Keratinocyte (primary cell): ENCODE measurements around the gene EFHD1.

Experiments used
- EZH2 ChIP-seq: IDR thresholded peaks from one replicate; pipeline ENCODE4 v1.6.1; 2012; ENCODE audit warnings: inconsistent platforms, mild to moderate bottlenecking, low read length, moderate library complexity
- TF ChIP-seq, protein P1 (sequence below), 3 experiments: IDR thresholded peaks in 1 of 3; conservative IDR thresholded peaks in 1 of 3; optimal IDR thresholded peaks in 1 of 3; 2 replicates in 2 of 3; 3 replicates in 1 of 3; pipeline versions ENCODE3 to v1.5.1; 2011; ENCODE audit warnings: low read length in 3 of 3, mild to moderate bottlenecking in 3 of 3, moderate library complexity in 2 of 3, control low read depth in 1 of 3, inconsistent platforms in 1 of 3; ENCODE audit not compliant: insufficient read depth in 2 of 3; ENCODE audit errors: extremely low read depth in 1 of 3

DNA sequence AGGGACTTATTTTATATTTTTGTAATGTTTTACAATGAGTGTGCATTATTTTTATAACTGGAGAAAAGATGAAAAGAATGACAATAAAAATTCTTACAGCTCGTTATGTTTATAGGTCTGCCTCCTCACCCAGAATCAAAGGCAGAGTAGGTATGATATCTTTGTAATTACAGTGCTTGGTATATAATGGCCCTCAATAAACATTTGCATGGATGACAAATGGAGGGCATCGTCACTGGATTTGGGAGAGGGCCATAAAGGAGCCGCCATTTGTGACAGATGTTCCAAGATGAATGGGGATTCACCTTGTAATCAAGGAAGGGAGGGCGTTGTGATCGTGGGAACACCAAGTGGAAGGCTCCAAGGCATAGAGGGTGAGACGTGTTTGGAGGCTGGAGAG, 41.1 kb downstream of the EFHD1 start:
- TF ChIP-seq, protein P1, sequence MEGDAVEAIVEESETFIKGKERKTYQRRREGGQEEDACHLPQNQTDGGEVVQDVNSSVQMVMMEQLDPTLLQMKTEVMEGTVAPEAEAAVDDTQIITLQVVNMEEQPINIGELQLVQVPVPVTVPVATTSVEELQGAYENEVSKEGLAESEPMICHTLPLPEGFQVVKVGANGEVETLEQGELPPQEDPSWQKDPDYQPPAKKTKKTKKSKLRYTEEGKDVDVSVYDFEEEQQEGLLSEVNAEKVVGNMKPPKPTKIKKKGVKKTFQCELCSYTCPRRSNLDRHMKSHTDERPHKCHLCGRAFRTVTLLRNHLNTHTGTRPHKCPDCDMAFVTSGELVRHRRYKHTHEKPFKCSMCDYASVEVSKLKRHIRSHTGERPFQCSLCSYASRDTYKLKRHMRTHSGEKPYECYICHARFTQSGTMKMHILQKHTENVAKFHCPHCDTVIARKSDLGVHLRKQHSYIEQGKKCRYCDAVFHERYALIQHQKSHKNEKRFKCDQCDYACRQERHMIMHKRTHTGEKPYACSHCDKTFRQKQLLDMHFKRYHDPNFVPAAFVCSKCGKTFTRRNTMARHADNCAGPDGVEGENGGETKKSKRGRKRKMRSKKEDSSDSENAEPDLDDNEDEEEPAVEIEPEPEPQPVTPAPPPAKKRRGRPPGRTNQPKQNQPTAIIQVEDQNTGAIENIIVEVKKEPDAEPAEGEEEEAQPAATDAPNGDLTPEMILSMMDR (optimal IDR thresholded peaks at IDR 0.05 in 1 of 3, IDR thresholded peaks at IDR 0.05 in 1 of 3, conservative IDR thresholded peaks at IDR 0.05 in 1 of 3; ENCODE audit: extremely low read depth in 1 of 3, insufficient read depth in 2 of 3, low read length in 3 of 3), result no peak
- TF ChIP-seq EZH2, result no peak
